HG03354 (cell line): ENCODE measurements around the gene ATP10A.
"Not testable (repeated sequence)": the region's sequence is repeated elsewhere in the genome, so short reads cannot be mapped to it uniquely, and the experiment has no call there.

Experiments used
- ATAC-seq: cut with Tn5 transposase; IDR thresholded peaks from one replicate; pipeline ENCODE4 v1.9.1; 2021; ENCODE audit warnings: mild to moderate bottlenecking; ENCODE audit not compliant: unreplicated experiment, poor library complexity, severe bottlenecking

ATP10A gene

DNA sequence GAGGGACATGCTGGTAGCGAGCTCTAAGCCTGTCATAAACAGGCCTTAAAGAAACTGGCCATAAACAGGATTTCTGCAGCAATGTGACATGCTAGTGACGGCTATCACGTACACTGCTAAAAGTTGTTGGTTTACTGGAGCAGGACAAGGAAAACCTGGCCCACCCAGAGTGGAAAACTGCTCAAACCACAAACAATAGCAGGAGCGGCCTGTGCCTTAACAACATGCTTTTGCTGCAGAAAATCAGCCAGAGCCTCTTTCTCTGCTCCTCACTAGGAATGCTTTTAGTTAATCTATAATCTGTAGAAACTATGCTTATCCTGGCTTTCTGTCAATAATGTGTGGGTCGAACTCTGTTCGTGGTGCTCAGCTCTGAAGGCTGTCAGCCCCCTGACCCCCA lies 221.4 kb downstream of the ATP10A start:
- no peak for ATAC-seq

- ATAC-seq, result no peak
Observed at GRCh38 chr15:25641361-25641760, 221.8 kb downstream of the ATP10A start.

DNA sequence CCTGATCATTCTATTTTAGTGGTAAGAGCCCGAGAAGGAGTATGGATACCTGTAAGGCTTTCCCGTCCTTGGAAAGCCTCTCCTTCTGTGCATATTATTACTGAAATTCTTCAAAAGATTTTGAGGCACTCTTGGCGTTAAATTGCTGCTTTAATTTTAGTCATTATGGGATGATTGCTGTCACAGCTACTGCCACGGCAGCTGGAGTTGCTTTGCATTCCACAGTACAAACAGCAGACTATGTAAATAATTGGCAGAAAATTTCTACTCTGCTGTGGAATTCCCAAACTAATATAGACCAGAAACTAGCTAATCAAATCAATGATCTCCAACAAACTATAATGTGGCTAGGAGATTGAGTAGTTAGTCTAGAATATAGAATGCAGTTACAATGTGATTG lies 222.2 kb downstream of the ATP10A start:
- not testable (repeated sequence) for ATAC-seq

GRCh38 chr15:25640381-25640780 lies 222.7 kb downstream of the ATP10A start:
- ATAC-seq, result no peak

DNA sequence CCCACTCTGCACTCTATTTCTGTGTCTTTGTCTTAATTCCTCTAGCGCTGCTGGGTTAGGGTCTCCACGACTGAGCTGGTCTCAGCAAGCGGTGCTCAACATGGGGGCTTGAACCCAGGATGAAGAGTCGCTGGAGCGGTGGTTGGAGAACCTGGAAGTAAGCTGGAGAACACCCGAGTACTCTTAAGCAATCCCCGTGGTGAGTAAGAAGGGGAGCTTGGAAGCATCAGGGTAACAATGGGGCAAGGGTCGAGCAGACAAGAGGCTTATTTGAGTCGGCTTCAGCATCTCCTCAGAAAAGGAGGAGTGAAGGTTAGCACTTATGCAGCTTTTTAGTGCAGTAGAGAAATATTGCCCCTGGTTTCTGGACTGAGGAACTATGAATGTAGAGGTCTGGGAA lies 226.6 kb downstream of the ATP10A start:
- not testable (repeated sequence) for ATAC-seq

GRCh38 chr15:25635191-25635590 lies 227.9 kb downstream of the ATP10A start:
- ATAC-seq, result no peak

- ATAC-seq, result no peak
Observed at GRCh38 chr15:25633862-25634261, 229.3 kb downstream of the ATP10A start.

- no peak for ATAC-seq
Observed at GRCh38 chr15:25631971-25632370, 231.2 kb downstream of the ATP10A start.
